ENCODE data around the gene IL10RB. TPM values are rescaled to one million over a fixed set of nuclear protein-coding genes. Genes with fewer than 3 reads are reported as not detected.

IL10RB gene
- polyA plus RNA-seq, 1 donor (not counting 4 experiments of a cell fraction or from before 2014, with no cell fraction given) = 19.6 TPM

GRCh38 chr21:33246963-33247362 is 19.2 kb upstream of the IL10RB start:
- no peaks in the 10 kb centered on the region for H3K9me1 ChIP-seq (ENCODE audit: control insufficient read depth, extremely low read depth, insufficient read depth, low read length)
- H3K27ac ChIP-seq (ENCODE audit: control insufficient read depth, insufficient read depth, low read length) = no peak overlapping the region
- DNase-seq (ENCODE audit: low read depth, low spot score) = no peak
- FAIRE-seq = no peak
- TF ChIP-seq CTCF (optimal IDR thresholded peaks at IDR 0.05 in 1 of 3, IDR thresholded peaks at IDR 0.05 in 1 of 3, conservative IDR thresholded peaks at IDR 0.05 in 1 of 3; ENCODE audit: extremely low read depth in 1 of 3, insufficient read depth in 2 of 3, low read length in 3 of 3) (no peak), EZH2 (IDR thresholded peaks at IDR 0.05; ENCODE audit: low read length) (no peak)
- no peaks in the 10 kb centered on the region for H3K79me2 ChIP-seq (ENCODE audit: control insufficient read depth, insufficient read depth, low read length)
- H3K36me3 ChIP-seq (ENCODE audit: control insufficient read depth in 2 of 2, extremely low read depth in 1 of 2, insufficient read depth in 2 of 2, low read length in 2 of 2) = peaks cover 7 to 14% of the 10 kb centered on the region in 2 experiments
- H4K20me1 ChIP-seq (ENCODE audit: control insufficient read depth, extremely low read depth, insufficient read depth, low read length) = no peaks in the 10 kb centered on the region
- no peak overlapping the region for H3K4me2 ChIP-seq (ENCODE audit: control insufficient read depth, extremely low read depth, insufficient read depth, low read depth, low read length)
- dilution Hi-C loops (cut with MboI; ENCODE audit: extremely low pct_ligation_motif_present, low sequenced_read_pairs) = no loop called here
- no peaks in the 10 kb centered on the region for H3K27me3 ChIP-seq (ENCODE audit: control insufficient read depth, extremely low read depth, insufficient read depth, low read length)
- H3K4me3 ChIP-seq (ENCODE audit: control insufficient read depth in 2 of 3, extremely low read depth in 1 of 3, insufficient read depth in 2 of 3, low read depth in 1 of 3, low read length in 3 of 3) = no peak overlapping the region
- H2AFZ ChIP-seq (ENCODE audit: control insufficient read depth, low read length) = no peak overlapping the region
- no peaks in the 10 kb centered on the region for H3K4me1 ChIP-seq (ENCODE audit: control insufficient read depth, extremely low read depth, insufficient read depth, low read length)
- H3K9me3 ChIP-seq (ENCODE audit: control insufficient read depth, low read depth, low read length) = no peaks in the 10 kb centered on the region
- no peak overlapping the region for H3K9ac ChIP-seq (ENCODE audit: control insufficient read depth, extremely low read depth, insufficient read depth, low read length)

GRCh38 chr21:33247599-33247998 is 18.6 kb upstream of the IL10RB start:
- no peak for DNase-seq (ENCODE audit: low read depth, low spot score)
- Histone ChIP-seq H2AFZ (ENCODE audit: control insufficient read depth, low read length) (no peak overlapping the region), H3K9ac (ENCODE audit: control insufficient read depth, extremely low read depth, insufficient read depth, low read length) (no peak overlapping the region), H3K27ac (ENCODE audit: control insufficient read depth, insufficient read depth, low read length) (no peak overlapping the region), H3K27me3 (ENCODE audit: control insufficient read depth, extremely low read depth, insufficient read depth, low read length) (no peaks in the 10 kb centered on the region), H3K4me1 (ENCODE audit: control insufficient read depth, extremely low read depth, insufficient read depth, low read length) (no peaks in the 10 kb centered on the region), H3K9me1 (ENCODE audit: control insufficient read depth, extremely low read depth, insufficient read depth, low read length) (no peaks in the 10 kb centered on the region), H3K4me2 (ENCODE audit: control insufficient read depth, extremely low read depth, insufficient read depth, low read depth, low read length) (no peak overlapping the region), H3K36me3 (ENCODE audit: control insufficient read depth in 2 of 2, extremely low read depth in 1 of 2, insufficient read depth in 2 of 2, low read length in 2 of 2) (peaks cover 7 to 14% of the 10 kb centered on the region in 2 experiments), H3K9me3 (ENCODE audit: control insufficient read depth, low read depth, low read length) (no peaks in the 10 kb centered on the region), H3K4me3 (ENCODE audit: control insufficient read depth in 2 of 3, extremely low read depth in 1 of 3, insufficient read depth in 2 of 3, low read depth in 1 of 3, low read length in 3 of 3) (no peak overlapping the region), H4K20me1 (ENCODE audit: control insufficient read depth, extremely low read depth, insufficient read depth, low read length) (no peaks in the 10 kb centered on the region), H3K79me2 (ENCODE audit: control insufficient read depth, insufficient read depth, low read length) (no peaks in the 10 kb centered on the region)
- TF ChIP-seq EZH2 (IDR thresholded peaks at IDR 0.05; ENCODE audit: low read length) (no peak), CTCF (optimal IDR thresholded peaks at IDR 0.05 in 1 of 3, IDR thresholded peaks at IDR 0.05 in 1 of 3, conservative IDR thresholded peaks at IDR 0.05 in 1 of 3; ENCODE audit: extremely low read depth in 1 of 3, insufficient read depth in 2 of 3, low read length in 3 of 3) (no peak)
- no peak for FAIRE-seq
- dilution Hi-C loops (cut with MboI; ENCODE audit: extremely low pct_ligation_motif_present, low sequenced_read_pairs) = no loop called here
